Epidermal melanocyte (primary cell): ENCODE data around the gene SLC9A3.
A peak's percentile ranks its signal among the peaks of the same experiment; 100 is the strongest.

Experiments
- DNase-seq: peaks from one replicate; pipeline ENCODE4 v3.0.0; 2011; ENCODE audit warnings: low spot score; ENCODE audit not compliant: insufficient read length

The SLC9A3 gene

GRCh38 chr5:555058-555623, 30.9 kb upstream of the SLC9A3 start:
- DNase-seq = peak; percentile 11

DNA sequence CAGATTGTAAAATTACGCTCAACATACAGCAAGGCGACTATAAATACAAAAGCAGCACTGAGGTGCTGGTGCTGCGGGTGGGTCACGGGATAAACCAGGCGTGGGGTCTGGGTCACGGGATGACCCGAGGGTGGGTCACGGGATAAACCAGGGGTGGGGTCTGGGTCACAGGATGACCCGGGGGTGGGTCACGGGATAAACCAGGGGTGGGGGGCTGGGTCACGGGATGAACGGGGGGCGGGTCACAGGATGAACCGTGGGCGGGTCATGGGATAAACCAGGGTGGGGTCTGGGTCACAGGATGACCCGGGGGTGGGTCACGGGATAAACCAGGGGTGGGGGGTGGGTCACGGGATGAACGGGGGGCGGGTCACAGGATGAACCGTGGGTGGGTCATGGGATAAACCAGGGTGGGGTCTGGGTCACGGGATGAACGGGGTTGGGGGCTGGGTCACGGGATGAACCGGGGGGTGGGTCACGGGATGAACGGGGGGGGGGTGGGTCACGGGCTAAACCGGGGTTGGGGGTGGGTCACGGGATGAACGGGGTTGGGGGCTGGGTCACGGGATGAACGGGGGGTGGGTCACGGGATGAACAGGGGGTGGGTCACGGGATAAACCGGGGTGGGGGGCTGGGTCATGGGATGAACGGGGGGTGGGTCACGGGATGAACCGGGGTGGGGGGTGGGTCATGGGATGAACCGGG, 30.2 kb upstream of the SLC9A3 start:
- no peak for DNase-seq

- no peak for DNase-seq
Observed at GRCh38 chr5:553874-554273, 29.6 kb upstream of the SLC9A3 start.

DNA sequence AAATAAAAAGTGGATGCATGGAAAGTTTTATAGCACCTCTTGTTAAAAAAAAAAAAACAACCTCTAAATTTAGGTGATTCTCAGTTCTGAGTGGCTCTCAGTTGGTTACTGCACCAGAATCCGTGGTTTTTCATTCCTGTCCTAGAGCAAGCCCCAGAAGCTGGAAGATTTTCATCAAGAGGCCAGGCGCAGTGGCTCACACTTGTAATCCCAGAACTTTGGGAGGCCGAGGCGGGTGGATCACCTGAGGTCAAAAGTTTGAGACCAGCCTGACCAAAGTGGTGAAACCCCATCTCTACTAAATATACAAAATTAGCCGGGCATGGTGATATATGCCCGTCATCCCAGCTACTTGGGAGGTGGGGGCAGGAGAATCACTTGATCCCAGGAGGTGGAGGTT, 27.2 kb upstream of the SLC9A3 start:
- no peak for DNase-seq

DNA sequence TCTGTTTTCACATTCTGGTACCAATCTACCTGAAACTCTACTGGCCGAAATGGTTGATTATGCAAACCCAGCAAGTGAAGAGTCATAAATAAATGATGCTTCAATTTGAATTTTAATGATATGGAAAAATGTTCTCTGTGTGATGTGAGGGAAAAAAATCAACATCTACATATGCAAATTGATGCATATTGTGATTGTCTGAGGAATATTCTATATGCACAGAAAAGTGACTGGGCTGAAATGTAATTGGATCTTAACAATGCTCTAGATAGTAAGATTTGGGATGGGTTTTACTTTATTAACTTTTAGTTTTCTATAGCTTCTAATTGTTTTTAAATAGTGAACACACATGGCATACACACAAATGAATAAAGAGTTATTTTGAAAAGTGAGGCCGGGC, 25.0 kb upstream of the SLC9A3 start:
- DNase-seq = no peak

GRCh38 chr5:548256-548655, 24.0 kb upstream of the SLC9A3 start:
- no peak for DNase-seq

DNA sequence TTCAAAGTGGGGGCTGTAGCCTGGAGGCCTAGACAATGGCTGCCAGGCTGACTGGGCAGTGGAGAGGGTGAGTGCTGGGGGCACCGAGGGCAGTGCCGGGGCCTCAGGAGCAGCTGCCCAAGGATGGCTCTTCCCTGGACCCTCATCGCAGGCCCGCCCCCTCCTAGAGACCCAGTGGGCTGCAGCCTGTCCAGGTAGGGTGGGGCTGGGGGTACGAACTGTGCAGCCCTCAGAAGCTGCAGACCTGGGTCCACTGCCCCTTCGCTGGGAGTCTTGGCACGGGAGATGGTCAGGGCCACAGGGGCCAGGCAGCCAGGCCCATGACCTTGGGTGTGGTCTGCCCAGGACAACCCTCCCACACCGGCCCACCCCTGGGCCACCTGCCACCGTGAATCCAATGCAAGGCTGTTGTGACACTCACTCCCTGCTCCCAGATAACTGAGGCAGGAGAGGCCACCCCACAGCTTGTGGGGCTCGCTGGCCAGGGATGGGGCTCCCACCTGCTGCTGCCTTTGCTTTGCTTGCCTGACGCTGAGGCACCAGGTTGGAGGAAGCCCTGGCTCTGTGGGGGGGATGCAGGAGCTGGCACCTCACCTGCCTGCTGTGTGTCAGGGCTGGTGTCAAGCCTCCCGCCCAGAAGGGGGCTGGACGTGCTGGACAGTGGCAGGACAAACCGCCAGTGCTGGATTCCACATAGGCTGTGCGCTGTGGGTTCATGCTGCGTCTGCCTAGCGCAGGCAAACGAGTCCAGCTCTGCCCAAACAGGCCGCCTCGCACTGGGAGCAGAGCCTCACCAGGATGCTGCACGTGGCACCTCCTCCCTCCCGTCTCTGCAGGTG, 23.1 kb upstream of the SLC9A3 start:
- no peak for DNase-seq

DNA sequence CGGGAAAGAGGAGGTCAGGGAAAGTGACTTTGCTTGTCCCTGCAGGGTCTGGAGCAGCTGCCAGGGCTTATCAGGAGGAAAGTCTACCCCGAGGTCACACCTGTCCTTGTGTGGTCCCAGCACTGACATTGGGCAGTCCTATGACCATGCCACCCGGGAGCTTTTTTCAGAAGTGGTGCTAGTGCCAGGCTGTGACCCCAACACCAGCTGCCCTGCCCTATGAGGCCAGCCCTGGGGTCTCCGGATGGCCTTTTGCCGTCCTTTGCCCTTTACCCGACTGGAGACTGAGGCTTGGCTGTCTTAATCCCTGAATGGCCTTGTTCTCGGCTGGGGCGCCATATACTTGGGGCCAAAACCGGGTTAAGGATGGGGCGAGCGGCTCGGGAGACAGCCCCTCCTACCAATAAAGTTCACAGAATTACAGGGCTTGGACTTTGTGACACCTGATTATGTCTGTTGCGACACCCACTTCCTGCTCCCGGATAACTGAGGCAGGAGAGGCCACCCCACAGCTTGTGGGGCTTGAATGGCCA, 22.2 kb upstream of the SLC9A3 start:
- DNase-seq = no peak

GRCh38 chr5:545641-546375, 21.6 kb upstream of the SLC9A3 start:
- DNase-seq = no peak

DNA sequence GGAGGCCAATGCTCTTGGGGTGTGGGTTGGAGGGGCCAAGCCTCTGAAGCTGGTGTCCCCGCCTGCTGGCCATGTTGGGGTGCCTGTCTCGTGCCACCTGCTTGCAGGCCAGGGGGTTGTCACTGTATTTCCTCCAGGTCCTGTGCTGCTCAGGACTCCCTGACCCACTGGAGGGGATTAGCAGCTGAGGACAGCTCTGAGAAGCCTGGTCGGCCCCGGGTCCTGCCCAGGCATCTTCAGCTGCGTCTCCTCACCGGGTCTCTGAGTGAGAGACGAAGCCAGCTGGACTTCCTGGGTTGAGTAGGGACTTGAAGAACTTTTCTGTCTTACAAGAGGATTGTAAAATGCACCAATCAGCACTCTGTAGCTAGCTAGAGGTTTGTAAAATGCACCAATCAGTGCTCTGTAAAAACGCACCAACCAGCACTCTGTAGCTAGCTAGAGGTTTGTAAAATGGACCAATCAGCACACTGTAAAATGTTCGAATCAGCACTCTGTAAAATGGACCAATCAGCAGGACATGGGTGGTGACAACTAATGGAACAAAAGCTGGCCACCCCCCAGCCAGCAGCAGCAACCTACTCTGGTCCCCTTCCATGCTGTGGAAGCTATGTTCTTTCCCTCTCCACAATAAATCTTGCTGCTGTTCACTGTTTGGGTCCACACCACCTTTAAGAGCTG, 20.6 kb upstream of the SLC9A3 start:
- DNase-seq = no peak

DNA sequence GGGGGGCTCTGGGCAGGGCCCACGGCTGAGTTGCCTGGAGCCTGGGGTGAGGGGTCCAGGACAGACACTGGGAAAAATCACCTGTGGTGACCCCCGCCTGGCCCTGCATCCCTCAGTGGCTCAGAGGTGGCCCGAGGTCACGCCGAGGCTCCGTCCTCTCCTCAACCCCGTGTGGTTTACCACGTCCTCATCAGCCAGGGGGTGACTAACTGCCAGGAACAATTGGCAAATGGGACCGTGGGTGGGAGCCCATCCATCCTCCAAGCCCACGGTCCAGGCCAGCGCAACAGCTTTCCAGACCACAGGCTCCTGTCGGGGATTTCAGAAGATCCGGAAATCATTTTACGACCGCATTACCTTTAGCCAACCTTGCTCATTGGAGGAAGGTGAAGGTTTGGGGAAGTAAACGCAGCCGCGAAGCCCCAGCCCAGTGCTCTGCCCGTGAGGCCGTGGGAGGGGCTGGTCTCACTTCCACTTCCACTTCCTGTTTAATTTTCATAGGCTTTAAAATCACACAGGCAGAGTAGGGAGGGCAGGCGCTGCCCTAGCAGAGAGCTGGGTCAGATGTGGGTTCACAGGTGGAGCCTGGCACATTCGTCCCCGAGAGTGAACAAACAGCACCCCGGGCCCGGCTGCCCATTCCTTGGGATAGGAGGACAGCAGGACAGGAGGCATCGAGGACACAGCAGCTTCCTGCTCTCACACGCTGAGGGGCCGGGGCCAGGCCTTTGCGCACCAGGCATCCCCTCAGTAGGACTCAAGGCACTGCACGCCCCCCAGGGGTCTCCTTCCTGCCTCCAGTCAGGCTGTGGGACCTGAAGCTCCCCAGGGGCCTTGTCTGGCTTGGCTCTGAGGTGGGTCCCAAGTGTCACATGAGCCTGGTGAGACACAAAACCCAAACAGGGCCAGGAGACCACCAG, 19.8 kb upstream of the SLC9A3 start:
- no peak for DNase-seq

DNA sequence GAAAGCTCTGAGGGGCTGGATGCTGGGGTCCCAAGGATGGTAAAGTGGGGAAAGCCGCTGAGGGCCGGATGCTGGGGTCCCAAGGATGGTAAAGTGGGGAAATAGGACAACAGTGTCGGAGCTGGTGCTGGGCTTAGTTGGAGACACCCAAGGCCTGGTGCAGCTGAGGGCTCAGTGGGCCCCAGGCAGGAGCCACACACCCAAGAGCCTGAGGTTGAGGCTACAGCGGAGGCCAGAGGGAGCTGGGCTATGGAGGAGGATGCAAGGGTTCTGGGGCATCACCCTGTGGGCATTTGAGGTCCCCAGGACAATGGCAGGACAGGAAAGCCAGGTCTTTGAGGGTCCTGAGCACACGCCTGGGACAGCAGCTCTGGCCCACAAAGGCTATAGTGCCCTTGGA, 19.1 kb upstream of the SLC9A3 start:
- no peak for DNase-seq

DNA sequence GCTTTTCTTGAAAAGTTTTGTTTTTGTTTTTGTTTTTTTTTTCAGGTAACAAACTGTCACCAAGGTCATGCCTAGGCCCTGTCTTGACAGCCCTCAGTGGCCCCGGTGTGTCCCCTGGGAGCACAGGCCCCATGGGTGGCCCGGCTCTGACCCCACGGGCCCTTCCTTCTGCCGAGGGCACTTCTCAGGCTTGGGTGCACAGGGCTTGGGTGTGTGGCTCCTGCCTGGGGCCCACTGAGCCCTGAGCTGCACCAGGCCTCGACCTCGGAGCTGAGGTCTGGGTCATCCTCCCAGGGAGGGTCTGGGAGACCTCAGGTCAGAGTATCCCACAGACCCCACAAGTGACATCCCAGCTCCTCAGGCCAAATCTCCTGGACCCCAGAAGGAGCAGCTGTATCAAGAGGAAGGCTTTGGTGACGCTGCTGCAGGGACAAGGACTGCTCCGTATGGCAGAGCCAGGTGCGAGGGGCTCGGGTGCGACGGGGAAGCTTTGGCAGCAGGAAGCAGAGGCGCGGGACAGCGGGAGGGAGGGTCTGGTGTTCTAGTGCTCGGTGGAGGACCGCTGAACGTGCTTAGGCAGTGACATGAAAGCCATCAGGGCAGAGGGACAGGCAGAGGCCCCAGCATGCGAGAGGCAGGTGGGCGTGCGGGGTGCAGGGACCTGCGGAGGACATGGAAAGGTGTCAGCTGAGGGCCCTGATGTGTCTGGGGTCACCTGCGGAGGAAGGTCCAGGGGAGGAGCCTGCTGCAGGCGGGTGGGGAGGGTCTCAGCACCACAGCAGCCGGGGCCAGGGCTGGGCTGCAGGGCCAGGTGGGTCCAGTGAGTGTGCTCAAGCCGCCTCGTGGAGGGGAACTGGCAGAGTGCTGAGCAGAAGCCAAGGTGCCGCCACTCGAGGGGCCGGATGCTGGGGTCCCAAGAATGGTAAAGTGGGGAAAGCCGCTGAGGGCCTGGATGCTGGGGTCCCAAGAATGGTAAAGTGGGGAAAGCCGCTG, 18.4 kb upstream of the SLC9A3 start:
- DNase-seq = no peak

DNA sequence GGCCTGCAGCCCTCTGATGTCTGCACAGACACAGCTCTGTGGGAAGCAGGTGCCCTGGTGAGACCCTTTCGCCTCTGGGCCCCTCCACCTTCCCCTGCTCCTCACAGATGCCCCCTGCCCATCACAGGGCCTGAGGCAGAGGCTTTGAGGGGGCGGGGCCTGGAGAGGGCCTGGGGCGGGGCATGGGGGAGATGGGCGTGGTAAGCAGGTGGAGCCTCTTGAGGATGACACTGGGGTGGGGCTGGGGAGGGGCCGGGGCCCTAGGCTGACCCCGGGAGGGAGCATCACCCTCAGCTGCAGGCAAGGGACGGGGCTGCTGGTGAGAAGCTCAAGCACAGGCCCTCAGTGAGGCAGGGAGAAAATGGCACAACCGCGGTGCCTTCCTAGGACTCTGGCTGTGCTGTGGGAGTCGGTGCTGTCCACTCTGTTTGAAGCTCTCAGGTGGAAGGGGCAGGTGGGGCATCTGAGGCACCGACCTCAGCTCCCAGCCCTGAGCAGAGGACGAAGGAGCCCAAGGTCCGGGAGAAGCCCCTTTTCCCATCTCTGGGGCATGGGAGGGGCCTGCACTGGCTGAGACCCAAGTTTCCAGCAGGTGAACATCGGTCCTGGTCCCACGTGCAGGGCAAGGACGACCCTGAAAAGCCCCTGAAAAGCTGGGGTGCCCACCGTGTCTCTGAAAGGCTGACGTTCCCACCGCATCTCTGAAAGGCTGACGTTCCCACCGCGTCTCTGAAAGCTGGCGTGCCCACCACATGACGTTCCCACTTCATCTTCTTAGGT, 17.5 kb upstream of the SLC9A3 start:
- no peak for DNase-seq

GRCh38 chr5:540906-541538, 16.8 kb upstream of the SLC9A3 start:
- no peak for DNase-seq

DNA sequence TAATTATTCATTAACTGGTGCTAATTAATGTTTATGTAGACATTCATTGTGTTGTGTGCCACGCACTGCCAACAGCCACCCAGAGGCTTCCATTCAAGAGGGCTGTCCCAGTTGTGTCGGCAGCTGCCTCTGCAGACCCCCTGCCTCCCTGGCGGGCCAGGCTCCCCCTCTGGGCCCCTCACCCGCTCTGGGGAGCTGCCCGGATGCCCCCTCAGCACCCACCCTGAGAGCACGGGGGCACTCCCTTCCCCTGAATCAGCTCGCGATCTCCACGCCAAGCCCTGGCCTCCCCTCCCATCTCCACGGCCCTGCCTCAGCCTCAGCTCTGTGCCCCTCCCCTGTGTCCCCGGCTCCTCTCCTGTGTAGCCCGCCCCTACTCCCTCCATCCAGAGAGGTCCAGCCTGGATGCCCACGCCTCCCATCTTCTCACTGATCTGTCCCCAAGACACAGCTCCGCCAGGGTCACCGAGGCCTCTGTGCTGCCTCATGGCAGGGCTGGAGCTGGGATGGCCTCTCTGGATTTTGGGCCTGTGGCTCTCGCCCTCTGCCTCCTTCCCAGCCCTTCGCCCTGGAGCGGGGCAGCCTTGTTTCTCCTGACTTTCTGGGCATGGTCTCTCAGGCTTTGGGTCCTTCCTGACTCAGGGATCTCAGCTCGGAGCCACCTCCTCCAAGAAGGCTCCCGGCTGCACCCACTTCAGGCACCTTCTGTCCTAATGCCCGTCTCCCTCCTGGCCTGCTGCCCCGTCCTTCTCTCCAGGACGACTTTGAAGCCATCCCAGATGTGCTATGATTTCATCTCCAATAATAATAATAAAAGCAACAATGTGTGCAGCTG, 16.0 kb upstream of the SLC9A3 start:
- DNase-seq = no peak
